SH-SY5Y (cell line): ENCODE results near the gene CUL4A.

Source experiments
- GATA2 ChIP-seq: IDR thresholded peaks from 2 replicates; pipeline ENCODE4 v1.6.1; 2011; ENCODE audit warnings: mild to moderate bottlenecking, low read depth, low read length
- GATA3 ChIP-seq: IDR thresholded peaks from 2 replicates; pipeline ENCODE4 v1.6.1; 2011; ENCODE audit warnings: low read depth, mild to moderate bottlenecking, low read length, moderate library complexity

GRCh38 chr13:113239986-113240385, 30.6 kb downstream of the CUL4A start:
- TF ChIP-seq GATA2 (no peak), GATA3 (no peak)
